ENCODE results near the gene HSFX3. TPM values are rescaled to one million over a fixed set of nuclear protein-coding genes. Genes with fewer than 3 reads are reported as not detected.
"Not testable (repeated sequence)": the region's sequence is repeated elsewhere in the genome, so short reads cannot be mapped to it uniquely, and the experiment has no call there.

Gene HSFX3
- total and polyA plus RNA-seq, 2 of the 8 experiments (the other 6 are each of a cell fraction or from before 2014, with no cell fraction given) = not detected

DNA sequence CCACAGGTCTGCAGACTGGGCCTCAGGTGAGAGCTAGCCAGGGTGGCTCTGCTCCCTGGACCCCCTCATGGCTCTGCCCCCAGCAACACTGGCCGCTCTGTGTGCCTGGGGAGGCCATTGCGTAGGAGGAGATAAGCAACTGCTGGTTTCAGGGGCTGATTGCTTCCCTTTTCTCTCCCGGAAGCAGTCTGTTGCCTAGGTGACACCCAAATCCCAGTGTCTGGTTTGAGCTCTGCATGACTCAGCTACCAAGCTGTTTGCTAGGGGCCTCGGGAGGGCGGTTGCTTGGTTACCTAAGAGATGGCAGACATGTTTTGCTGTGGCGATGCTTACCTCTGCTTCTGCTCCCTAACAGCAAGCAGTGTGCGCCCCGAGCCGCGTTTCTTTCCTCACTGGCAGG is 24.3 kb downstream of the HSFX3 start:
- H4K5ac ChIP-seq (ENCODE audit: insufficient read length, low read depth, low read length); H3K79me2 ChIP-seq (ENCODE audit: control insufficient read depth in 1 of 2, insufficient read depth in 2 of 2, low read length in 2 of 2); H2BK120ac ChIP-seq (replicated peaks; ENCODE audit: low read depth, low read length); H2AFZ ChIP-seq (ENCODE audit: low read length); H2BK20ac ChIP-seq (ENCODE audit: low read length); H3K4me2 ChIP-seq (ENCODE audit: insufficient read depth in 1 of 2, low read depth in 2 of 2, low read length in 2 of 2); POLR2A ChIA-PET (ENCODE audit: partially characterized antibody); H4K20me1 ChIP-seq (replicated peaks in 1 of 2; ENCODE audit: control insufficient read depth in 1 of 2, insufficient read depth in 2 of 2, low read length in 2 of 2); H3K23me2 ChIP-seq (ENCODE audit: low read depth, low read length); H3K4me1 ChIP-seq (replicated peaks in 1 of 4; ENCODE audit: control insufficient read depth in 3 of 4, insufficient read depth in 4 of 4, low read length in 3 of 4); H3K18ac ChIP-seq (ENCODE audit: extremely low read depth, low read length); H2BK12ac ChIP-seq (ENCODE audit: low read depth, low read length); H2BK5ac ChIP-seq (ENCODE audit: low read depth, low read length); H2BK15ac ChIP-seq (ENCODE audit: low read length); H3K9ac ChIP-seq (replicated peaks in 1 of 4; ENCODE audit: extremely low read depth in 1 of 4, low read depth in 3 of 4, low read length in 3 of 4); H2AK5ac ChIP-seq (ENCODE audit: low read depth, low read length); H3K56ac ChIP-seq (replicated peaks; ENCODE audit: insufficient read length, low read depth, low read length); H3K79me1 ChIP-seq (ENCODE audit: low read depth, low read length); H3K36me3 ChIP-seq (ENCODE audit: control insufficient read depth in 2 of 4, insufficient read depth in 4 of 4, low read length in 3 of 4); H3K27ac ChIP-seq (ENCODE audit: low read depth, low read length); H3K23ac ChIP-seq (ENCODE audit: insufficient read length); H3K4ac ChIP-seq (replicated peaks; ENCODE audit: insufficient read length, low read depth, low read length); DNase-seq (ENCODE audit: low read depth in 1 of 2, low spot score in 2 of 2); H4K91ac ChIP-seq (replicated peaks; ENCODE audit: insufficient read length, low read length); H4K8ac ChIP-seq (ENCODE audit: extremely low read depth, insufficient read depth, low read length); H3K14ac ChIP-seq (ENCODE audit: insufficient read length); H3K4me3 ChIP-seq (ENCODE audit: extremely low read depth in 1 of 4, insufficient read depth in 2 of 4, low read depth in 3 of 4, low read length in 4 of 4); H3K9me3 ChIP-seq (ENCODE audit: insufficient read depth in 2 of 2, low read depth in 1 of 2, low read length in 1 of 2); H3K27me3 ChIP-seq (replicated peaks in 1 of 4; ENCODE audit: control insufficient read depth in 3 of 4, extremely low read depth in 1 of 4, insufficient read depth in 3 of 4, low read length in 3 of 4): not testable (repeated sequence)
- CTCF ChIA-PET (ENCODE audit: partially characterized antibody) = interaction anchor here (1.2 to 1.5 kb wide), 2 partner anchors 12 to 13 kb away, joined by 5 read pairs; no protein-coding TSS in a partner anchor
- 43% methylated on average over 2 of the region's 10 CpGs; no CpG with 5 or more reads in 1 of the 2 experiments for WGBS, 2 experiments (ENCODE audit: extremely low coverage in 1 of 2, insufficient coverage in 1 of 2, insufficient read length in 1 of 2, insufficient replicate concordance in 2 of 2, low coverage in 1 of 2, low lambda C conversion rate in 2 of 2, missing lambda C conversion rate in 1 of 2)
- peak; percentile 52 for FAIRE-seq
